SK-N-SH (cell line): ENCODE measurements around the gene ABCC3.

Experiments
- EZH2phosphoT487 ChIP-seq: fragments of 200-600 bp; sonication (generic); IDR thresholded peaks from 2 replicates; pipeline ENCODE4 v1.6.1; 2017; ENCODE audit warnings: low read depth, mixed run types, mild to moderate bottlenecking, antibody characterized with exemption, moderate library complexity, borderline replicate concordance
- GABPA ChIP-seq: IDR thresholded peaks from 2 replicates; pipeline ENCODE4 v1.4.0; 2012; ENCODE audit warnings: low read depth, mild to moderate bottlenecking
- GATA2 ChIP-seq: sonication (generic); formaldehyde crosslinking; IDR thresholded peaks from 2 replicates; pipeline ENCODE4 v1.5.0; 2020; ENCODE audit warnings: mild to moderate bottlenecking, missing genetic modification reagents
- JUND ChIP-seq: IDR thresholded peaks from 2 replicates; pipeline ENCODE4 v1.4.0; 2012
- POLR2AphosphoS5 ChIP-seq: IDR thresholded peaks from 2 replicates; pipeline ENCODE4 v1.6.1; 2012; ENCODE audit warnings: low read depth, low read length
- RXRA ChIP-seq: IDR thresholded peaks from 2 replicates; pipeline ENCODE4 v1.4.0; 2012; ENCODE audit warnings: low read depth, mild to moderate bottlenecking, borderline replicate concordance
- SIN3A ChIP-seq: IDR thresholded peaks from 2 replicates; pipeline ENCODE4 v1.6.1; 2012; ENCODE audit warnings: low read depth, mild to moderate bottlenecking, low read length, moderate library complexity, borderline replicate concordance
- YY1 ChIP-seq: IDR thresholded peaks from 2 replicates; pipeline ENCODE4 v1.4.0; 2012; ENCODE audit warnings: low read depth, mild to moderate bottlenecking
- TF ChIP-seq, protein P1 (sequence below): fragments of 200-600 bp; sonication (generic); IDR thresholded peaks from 2 replicates; pipeline ENCODE4 v1.6.1; 2017; ENCODE audit warnings: antibody characterized with exemption, mild to moderate bottlenecking, moderate library complexity
- TF ChIP-seq, protein P2 (sequence below): IDR thresholded peaks from 2 replicates; pipeline ENCODE4 v1.4.0; 2012; ENCODE audit warnings: low read depth
- TF ChIP-seq, protein P3 (sequence below): IDR thresholded peaks from 2 replicates; pipeline ENCODE4 v1.4.0; 2012; ENCODE audit warnings: low read depth, borderline replicate concordance

DNA sequence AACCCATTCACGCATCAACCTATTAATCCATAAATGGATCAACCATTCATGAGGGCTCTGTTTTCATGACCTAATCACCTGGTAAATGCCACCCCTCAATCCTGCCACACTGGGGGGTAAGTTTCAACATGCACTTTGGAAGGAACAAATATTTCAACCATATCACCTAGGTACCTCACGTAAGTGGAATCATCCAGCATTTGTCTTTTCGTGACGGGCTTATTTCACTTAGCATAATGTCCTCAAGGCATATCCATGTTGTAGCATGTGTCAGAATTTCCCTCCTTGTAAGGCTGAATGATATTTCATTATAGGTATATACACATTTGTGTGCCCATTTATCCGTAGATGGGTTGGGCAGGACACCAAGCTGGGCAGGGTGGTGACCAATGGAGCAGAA is 37.4 kb downstream of the ABCC3 start:
- no peak for TF ChIP-seq RXRA
- TF ChIP-seq, protein P1, sequence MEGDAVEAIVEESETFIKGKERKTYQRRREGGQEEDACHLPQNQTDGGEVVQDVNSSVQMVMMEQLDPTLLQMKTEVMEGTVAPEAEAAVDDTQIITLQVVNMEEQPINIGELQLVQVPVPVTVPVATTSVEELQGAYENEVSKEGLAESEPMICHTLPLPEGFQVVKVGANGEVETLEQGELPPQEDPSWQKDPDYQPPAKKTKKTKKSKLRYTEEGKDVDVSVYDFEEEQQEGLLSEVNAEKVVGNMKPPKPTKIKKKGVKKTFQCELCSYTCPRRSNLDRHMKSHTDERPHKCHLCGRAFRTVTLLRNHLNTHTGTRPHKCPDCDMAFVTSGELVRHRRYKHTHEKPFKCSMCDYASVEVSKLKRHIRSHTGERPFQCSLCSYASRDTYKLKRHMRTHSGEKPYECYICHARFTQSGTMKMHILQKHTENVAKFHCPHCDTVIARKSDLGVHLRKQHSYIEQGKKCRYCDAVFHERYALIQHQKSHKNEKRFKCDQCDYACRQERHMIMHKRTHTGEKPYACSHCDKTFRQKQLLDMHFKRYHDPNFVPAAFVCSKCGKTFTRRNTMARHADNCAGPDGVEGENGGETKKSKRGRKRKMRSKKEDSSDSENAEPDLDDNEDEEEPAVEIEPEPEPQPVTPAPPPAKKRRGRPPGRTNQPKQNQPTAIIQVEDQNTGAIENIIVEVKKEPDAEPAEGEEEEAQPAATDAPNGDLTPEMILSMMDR = no peak
- TF ChIP-seq GABPA = no peak
- TF ChIP-seq, protein P2, sequence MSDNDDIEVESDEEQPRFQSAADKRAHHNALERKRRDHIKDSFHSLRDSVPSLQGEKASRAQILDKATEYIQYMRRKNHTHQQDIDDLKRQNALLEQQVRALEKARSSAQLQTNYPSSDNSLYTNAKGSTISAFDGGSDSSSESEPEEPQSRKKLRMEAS = no peak
- no peak for TF ChIP-seq SIN3A
- TF ChIP-seq, protein P3, sequence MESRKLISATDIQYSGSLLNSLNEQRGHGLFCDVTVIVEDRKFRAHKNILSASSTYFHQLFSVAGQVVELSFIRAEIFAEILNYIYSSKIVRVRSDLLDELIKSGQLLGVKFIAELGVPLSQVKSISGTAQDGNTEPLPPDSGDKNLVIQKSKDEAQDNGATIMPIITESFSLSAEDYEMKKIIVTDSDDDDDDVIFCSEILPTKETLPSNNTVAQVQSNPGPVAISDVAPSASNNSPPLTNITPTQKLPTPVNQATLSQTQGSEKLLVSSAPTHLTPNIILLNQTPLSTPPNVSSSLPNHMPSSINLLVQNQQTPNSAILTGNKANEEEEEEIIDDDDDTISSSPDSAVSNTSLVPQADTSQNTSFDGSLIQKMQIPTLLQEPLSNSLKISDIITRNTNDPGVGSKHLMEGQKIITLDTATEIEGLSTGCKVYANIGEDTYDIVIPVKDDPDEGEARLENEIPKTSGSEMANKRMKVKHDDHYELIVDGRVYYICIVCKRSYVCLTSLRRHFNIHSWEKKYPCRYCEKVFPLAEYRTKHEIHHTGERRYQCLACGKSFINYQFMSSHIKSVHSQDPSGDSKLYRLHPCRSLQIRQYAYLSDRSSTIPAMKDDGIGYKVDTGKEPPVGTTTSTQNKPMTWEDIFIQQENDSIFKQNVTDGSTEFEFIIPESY = no peak
- no peak for TF ChIP-seq GATA2 (CRISPR knock-in tag)
- TF ChIP-seq POLR2AphosphoS5 = no peak
- no peak for TF ChIP-seq JUND
- no peak for TF ChIP-seq YY1
- TF ChIP-seq EZH2phosphoT487 = no peak
